Activated CD8-positive, alpha-beta memory T cell treated with anti-CD3 and anti-CD28 coated beads for 4 hours (primary cell): ENCODE results near the gene RPS2.

ENCODE experiments used
- DNase-seq, 2 donors: peaks; one replicate each; pipeline ENCODE4 v3.0.0-alpha.2; 2020; ENCODE audit warnings: low read depth in 2 of 2

Gene RPS2

DNA sequence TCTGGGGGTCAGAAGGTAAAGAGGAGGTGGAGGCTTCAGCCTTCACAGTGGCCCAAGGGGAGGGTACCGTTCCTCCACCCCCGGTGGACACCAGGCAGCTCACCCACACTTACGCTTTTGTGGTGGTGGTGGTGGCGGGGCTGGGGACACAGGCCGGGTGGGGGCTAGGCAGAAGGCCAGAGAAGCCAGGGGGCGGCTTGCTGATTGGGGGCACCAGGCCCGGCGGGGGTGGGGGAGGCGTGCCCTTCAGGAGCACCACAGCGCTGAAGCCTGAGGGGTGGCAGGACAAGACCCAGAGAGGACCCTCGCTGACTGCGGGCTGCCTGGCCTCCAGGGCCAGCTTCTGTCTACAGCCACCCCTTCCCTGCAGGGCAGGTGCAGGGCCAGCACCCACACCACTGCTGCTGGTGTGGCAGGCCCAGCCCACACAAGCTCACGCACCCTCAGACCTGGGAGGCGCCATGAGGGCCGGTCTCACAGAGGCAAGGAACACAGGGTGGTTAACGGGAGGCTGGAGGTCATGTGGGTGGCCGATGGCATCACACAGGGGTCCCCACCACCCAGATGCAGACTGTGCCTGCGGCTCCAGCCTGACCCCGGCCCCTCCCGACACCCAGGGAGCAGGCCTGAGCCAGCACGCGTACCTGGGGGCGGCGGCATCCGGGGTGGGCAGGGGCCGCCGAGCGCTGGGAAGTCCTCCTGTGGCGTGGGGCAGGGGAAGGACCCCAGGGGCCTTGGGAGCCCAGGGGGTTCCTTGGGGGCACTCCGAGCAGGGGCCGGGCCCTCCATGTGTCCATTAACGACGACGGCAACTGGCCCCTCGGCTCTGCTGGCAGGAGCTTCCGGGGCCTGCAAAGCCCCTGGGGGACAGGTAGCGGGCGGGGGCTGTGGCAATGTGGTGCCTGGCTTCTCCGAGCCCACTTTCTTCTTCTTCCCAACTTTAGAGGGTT, 34.5 kb upstream of the RPS2 start:
- no peak for DNase-seq

DNA sequence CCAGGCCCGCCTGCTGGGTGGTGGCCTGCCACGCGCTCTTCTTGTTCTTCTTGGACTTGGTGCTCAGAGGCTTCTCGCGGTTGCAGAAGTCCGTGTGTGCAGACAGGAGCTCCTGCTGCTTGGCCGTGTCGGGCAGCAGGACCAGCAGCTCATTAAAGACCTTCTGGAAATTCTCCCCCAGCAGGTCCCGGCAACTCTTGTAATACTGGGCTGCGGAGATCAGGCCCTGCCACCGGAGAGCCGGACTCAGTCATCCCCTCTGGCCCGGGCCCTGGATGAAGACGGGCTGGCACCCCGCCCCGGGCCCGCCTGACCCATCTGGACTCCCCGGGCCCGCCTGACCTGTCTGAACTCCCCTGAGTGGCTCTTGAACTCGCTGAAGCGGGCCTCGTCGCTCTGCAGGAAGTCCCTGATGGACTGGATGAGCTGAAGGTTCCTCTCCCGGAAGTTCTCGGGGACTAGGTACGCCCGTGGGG, 33.8 kb upstream of the RPS2 start:
- DNase-seq = no peak

DNA sequence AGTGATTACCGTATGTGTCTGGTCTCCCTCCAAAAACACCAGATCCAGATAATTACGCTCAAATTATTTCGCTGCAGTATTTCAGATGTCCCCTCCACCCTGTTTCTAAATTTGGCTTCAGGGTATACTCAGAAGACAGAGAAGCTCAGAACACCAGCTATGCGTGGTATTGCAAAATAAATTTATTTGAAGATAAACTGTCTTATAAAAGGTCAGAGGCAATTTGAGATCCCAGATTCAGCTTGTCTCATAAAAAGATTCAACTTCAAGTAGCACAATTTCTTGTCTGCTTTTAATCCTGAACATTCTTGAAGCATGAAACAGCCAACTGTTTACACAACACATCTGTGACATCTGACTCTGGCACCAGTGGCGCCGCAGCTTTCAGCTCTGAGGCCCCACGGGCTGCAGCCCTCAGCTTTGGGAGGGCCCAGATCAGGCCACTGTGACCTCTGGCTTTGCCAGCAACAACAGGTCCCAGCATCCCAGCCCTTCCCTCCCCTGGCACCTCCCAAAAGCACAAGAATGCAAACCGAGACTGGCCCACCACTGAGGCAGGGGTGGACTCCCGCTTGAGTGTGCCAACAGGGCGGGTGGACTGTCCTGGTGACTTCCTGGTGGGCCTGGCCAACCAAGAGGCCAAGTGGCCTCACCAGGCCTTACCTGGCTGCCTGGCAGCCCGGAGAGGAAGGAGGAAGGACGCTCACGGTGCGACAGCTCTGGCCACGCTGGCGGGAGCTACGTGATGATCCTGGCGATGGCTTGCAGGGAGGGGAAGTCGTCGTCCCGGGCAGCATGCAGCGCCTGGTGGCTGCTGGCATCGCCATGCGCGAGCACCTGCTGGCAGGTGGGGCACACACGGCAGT, 33.1 kb upstream of the RPS2 start:
- DNase-seq = no peak

DNA sequence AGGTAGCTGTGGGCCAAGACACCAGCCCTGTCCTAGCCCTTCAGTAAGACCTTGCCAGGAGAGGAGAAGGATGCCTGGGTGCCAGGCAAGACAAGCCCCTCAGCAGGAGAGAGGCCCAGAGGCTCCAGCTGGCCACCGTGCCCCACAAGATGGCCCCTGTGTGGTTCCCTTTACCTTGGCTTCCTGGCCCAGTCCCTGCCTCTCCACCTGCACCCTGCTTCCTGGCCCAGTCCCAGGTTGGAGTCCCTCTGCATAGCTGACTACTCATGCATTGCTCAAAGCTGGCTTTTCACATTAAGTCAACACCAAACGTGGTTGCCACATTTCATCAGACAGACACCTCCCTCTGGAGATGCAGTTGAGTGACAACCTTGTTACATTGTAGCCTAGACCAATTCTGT, 29.1 kb upstream of the RPS2 start:
- no peak for DNase-seq

GRCh38 chr16:1992704-1993317, 28.2 kb upstream of the RPS2 start:
- DNase-seq = no peak

DNA sequence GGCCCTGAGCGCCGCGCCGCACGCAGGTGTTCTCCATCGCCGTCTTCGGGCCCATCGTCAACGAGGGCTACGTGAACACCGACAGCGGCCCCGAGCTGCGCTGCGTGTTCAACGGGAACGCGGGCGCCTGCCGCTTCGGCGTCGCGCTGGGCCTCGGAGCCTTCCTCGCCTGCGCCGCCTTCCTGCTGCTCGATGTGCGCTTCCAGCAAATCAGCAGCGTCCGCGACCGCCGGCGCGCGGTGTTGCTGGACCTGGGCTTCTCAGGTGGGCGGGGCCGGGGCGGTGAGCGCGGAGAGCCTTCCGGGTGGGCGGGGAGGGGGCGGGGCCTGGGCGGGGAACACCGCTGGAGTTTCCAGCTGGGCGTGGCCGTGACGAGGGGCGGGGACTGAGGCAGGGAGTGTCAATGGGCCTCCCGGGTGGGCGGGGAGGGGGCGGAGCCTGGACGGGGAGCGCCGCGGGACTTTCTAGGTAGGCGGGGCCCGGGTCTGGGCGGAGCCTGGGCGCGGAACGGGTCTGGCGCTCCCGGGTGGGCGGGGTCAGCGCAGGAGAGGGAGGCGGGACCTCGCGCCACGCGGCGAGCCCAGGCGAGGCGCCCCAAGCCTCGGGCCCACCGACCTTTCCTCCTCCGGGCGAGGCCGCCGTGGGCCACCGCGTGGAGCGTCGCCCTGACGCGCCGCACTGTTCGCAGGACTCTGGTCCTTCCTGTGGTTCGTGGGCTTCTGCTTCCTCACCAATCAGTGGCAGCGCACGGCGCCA, 27.5 kb upstream of the RPS2 start:
- DNase-seq = peak; percentile 98

- no peak for DNase-seq
Observed at GRCh38 chr16:1991588-1991947, 26.9 kb upstream of the RPS2 start.

DNA sequence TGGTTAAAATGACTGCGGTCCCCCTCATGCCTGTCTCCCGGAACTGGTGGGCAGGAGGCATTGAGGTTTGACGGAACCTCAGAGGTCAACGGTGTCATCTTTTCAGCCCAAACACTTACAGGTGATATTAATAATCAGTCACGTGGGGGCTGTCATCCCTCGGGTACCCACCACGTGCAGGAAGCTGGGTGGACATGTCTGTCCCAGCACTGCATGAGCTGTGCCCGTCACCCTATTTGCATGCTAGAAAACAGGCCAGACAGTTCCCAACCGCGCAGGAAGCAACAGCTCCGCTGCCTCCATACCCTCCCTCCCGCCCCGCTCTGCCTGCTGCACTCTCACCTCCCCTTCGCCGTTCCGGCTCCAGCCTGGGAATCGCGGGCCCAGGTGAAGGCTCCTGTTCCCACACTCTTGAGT, 26.5 kb upstream of the RPS2 start:
- no peak for DNase-seq

DNA sequence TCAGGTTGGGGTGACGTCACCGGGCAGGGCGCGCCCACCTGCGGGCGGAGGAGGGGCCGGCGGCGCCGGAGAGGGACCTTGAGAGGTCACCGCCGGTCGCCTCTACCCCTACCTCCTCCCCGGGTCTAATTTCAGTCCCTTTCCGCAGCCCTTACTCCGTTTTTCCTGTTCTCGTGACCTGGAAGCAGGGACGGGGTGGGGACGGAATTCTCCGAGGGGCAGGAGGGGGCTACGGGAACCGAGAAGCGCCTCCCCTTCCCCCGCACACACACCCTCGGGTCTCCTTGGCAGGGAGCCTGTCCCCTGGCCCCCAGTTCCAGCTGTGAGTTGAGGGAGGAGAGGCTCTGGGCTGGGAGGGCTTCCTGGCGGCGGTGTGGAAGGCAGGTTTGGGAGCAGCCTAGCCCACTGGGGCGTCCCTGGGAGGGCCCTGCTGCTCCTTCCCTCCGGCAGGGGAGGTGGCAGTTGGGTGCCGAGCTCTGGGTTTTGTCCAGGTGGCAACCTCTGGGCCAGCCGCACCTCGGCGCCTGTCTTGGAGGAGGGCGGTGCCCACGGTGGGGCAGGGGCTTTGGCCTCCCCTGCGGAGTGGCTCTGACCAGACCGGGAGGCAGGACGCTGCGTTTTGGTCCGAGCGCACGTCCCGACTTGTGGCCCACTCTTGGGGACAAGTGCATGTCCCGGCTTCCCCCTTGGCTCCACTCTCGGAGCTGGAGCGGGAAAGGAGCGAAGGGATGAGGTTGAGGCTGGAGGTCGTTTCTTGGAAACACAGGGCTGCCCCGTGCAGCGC, 25.9 kb upstream of the RPS2 start:
- DNase-seq = no peak

GRCh38 chr16:1990101-1990350, 25.4 kb upstream of the RPS2 start:
- no peak for DNase-seq

- DNase-seq = no peak
Observed at GRCh38 chr16:1989209-1990100, 24.8 kb upstream of the RPS2 start, which contains the start of gene SYNGR3. Gene SYNGR3 (plus strand): TSS chr16:1989970. CDS start chr16:1990103, 133 bp downstream.

- DNase-seq = no peak
Observed at GRCh38 chr16:1987198-1987597, 22.6 kb upstream of the RPS2 start.

DNA sequence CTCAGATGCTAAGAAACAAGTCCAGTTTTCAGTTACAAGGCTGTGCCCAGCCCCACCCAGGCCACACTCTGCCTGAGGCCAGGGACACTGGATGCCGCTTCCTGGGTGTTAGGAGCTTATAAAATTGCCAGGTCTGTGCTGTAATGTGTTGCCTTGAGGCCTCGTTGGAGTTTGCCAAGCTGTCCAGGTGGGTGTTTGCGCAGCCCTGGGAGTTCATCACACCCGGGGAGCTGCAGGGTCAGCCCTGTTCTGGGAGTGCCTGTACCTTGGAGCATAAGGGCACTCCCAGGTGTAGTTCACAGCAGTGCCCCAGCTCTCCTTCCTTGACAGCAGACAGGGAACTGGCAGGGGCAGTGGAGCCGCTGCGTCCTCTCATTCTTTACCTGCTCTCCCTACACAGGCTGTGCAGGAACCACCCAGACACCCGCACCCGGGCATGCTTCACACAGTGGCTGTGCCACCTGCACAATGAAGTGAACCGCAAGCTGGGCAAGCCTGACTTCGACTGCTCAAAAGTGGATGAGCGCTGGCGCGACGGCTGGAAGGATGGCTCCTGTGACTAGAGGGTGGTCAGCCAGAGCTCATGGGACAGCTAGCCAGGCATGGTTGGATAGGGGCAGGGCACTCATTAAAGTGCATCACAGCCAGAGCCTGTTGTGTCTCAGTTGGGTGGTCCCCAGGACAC, 21.0 kb upstream of the RPS2 start:
- DNase-seq = no peak

- no peak for DNase-seq
Observed at GRCh38 chr16:1984347-1985225, 20.0 kb upstream of the RPS2 start.

GRCh38 chr16:1983544-1984346, 19.1 kb upstream of the RPS2 start, which contains the start of gene GFER:
Gene GFER (plus strand): TSS chr16:1984193. CDS start chr16:1984219, 26 bp downstream.
- no peak for DNase-seq

DNA sequence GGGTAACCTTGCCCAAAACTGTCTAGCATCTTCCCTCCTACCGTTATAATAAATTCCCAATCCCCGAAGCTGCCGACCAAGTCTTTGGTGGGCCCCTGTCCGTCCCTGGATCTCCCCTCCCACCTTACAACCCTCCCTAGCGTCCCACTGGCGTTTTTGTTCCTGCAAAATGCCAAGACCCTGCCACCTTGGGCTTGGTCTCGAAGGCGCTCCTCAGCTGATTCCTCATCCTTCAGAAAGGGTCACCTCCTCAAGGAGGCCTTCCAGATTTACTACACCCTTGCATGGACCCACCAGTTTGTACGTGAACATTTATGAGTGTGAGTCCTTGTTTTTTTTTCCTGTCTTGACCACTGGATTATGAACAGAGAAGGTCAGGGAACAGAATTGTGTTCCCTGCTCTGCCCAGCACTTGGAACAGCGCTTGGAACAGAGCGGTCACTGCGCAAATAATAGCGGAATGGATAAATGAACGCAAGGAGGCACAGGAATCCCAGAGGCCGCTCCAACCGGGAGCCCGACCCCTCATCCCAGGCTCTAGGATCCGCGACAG, 18.4 kb upstream of the RPS2 start:
- no peak for DNase-seq

DNA sequence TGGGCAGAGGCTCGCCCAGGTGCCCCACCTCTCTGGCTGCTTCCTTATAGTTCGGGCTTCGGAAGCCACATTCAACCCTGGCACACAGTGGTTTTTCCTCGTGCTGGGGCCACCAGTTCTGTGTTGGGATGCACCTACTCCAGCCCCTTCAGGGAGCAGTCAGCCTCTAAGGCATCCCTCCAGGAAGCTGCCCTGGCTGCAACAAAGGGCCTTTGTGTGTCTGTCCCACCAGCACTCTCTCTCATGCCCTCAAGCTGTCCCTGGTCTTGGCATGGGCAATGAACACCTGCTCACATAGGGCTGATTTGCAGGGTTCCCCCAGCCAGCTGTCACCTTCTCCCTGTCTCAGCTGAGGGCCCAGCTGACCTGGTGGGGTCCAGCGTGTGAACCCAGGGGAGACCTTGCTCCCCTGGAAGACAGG, 17.4 kb upstream of the RPS2 start:
- DNase-seq = no peak
